Suprapubic skin (tissue), 3 donors: ENCODE data around the gene MAP1B.

Source experiments
- CTCF ChIP-seq, 2 donors: fragments of 200-600 bp in 1 of 2; fragments of 450-650 bp in 1 of 2; sonication (generic) in 1 of 2; IDR thresholded peaks; one replicate each; pipeline ENCODE4 v1.5.1; 2016 to 2019; ENCODE audit warnings: antibody characterized with exemption in 2 of 2, mild to moderate bottlenecking in 1 of 2, moderate library complexity in 1 of 2
- POLR2A ChIP-seq, 2 donors: fragments of 450-650 bp; IDR thresholded peaks; one replicate each; pipeline ENCODE4 v1.6.1; 2017; ENCODE audit warnings: antibody characterized with exemption in 2 of 2, mild to moderate bottlenecking in 2 of 2, moderate library complexity in 2 of 2

- TF ChIP-seq CTCF (IDR thresholded peaks at IDR 0.05) (peak in 1 of 2 donors; percentile 26), POLR2A (IDR thresholded peaks at IDR 0.05) (no peak)
Observed at GRCh38 chr5:72137826-72138409, 30.6 kb downstream of the MAP1B start.
